HG03575 (cell line): ENCODE results near the gene GEMIN7.
"Not testable (repeated sequence)": the region's sequence is repeated elsewhere in the genome, so short reads cannot be mapped to it uniquely, and the experiment has no call there.

Source experiments
- ATAC-seq: cut with Tn5 transposase; IDR thresholded peaks from one replicate; pipeline ENCODE4 v1.9.1; 2021; ENCODE audit not compliant: unreplicated experiment, insufficient number of reproducible peaks, low FRiP score; ENCODE audit errors: extremely low read depth

The GEMIN7 gene

DNA sequence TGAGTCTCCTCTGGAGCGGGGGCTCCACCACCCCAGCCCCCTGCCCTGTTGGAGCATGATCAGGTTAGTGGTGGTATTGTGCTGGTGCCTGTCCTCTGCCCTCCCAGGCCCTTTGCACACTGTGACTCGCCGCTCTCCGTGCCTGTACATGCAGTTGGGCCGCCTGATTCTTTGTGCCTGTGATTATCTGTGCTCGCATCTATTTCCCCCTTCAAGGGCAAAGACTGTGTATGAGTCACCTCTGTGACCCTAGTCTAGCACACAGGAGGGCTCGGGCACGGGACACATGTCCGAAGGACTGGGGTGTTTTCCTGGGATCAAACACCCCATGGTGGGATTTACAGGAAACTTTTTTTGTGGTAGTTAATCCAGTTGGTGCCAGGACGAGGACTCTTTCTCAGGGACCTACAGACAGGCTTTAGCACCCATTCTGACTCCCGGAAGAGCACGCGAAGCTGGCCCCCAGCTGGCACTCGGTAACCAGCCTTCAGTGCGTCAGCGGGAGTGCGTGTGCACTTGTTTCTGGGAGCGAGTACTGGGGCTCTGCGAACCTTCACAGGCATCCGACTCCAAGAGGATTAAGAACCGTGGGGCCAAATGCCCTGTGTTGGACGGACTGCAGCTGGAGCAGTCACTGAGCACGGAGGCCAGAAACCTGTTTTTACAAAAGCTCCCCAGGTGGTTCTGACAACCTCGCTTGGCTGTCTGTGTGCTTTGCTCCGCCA, 20.6 kb downstream of the GEMIN7 start:
- ATAC-seq = no peak

DNA sequence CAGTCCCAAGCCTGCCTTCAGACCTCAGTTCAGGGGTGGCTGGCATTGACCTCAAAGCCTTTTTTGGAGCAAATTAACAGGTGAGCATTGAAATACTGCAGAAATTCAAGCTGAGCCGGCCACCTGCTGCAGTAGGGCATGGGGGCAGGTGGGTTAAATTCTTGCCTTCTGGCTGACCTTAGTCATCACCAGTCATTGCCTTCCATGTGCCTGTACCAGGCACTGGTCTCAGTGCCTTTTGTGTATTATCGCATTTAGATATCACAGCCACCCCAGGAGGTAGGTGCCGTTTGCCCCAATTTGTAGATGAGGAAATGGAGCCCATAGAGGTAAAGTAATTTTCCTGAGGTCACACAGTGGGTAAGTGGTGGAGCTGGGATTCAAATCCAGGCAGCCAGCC, 21.1 kb downstream of the GEMIN7 start:
- no peak for ATAC-seq

DNA sequence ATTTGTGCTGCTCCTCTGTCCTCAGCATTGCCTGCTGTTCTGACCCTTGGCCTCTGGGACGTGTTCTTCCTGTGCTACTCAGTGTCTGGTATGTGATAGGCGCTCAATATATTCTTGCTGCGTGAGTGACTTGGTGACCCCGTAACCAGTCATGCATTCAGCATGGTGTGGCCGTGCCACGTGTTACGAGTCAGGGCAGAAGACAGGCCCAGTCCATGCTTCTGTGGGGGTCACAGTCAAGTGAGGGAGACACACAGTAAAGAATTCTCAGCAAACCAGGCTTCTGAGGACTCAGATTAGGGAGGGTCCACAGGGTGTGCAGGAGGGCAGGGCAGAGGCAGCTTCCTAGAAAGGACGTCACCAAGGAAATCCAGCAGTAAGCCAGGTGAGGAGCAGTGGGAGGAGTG, 21.8 kb downstream of the GEMIN7 start:
- ATAC-seq = no peak

DNA sequence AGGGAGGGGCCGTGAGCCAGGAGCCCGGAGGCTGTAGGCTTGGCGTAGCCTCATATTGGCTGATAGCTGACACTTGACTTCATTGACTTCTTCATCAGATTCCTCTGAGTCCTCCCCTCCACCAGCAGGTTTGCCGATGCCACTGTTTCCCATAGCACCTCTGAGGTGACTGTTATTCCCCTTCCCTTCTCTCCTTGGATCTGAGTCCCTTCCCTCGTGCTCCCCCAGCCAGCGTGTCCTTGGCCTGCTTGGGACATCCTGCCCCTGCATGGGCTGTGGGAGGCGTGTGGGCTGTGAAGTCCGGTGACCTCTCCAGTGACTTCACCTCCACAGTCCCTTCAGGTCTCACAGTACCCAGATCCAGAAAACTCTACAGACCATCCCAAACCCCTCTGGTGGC, 22.7 kb downstream of the GEMIN7 start:
- ATAC-seq = no peak

DNA sequence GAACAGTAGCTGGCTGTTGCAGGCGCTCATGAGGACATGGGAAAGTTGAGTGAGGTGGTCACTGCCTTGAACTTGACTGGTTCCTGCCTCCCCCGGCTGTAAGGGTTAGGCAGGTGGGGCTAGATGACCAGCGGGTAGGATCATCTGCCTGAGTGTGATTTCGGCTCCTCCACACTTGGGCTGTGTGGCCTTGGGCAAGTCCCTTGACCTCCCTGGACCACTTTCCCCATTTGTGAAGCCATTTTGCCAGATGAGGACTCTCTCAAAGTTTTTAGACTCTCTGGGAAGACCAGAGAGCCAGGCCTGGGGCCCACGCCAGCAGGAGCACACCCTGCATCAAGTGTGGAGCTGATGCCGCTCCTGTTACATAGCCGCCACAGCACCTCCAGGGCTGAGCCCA, 23.4 kb downstream of the GEMIN7 start:
- no peak for ATAC-seq

DNA sequence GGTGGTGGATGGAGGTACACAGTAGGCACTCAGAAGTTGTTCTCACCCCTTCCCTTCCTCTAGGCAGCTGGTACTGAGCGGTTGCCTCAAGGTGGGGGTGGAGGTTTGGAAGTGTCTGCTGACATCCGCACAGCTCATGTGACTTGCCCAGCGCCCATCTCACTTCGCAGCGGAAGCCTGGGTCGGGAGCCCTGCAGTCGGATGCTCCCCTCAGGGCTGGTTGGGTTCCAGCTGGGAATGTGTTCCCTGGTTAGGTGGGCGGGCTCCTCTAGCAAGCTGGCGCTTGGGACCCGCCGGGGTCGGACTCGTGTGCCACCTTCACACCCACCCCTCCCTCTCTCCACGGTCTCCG, 24.1 kb downstream of the GEMIN7 start:
- ATAC-seq = no peak

DNA sequence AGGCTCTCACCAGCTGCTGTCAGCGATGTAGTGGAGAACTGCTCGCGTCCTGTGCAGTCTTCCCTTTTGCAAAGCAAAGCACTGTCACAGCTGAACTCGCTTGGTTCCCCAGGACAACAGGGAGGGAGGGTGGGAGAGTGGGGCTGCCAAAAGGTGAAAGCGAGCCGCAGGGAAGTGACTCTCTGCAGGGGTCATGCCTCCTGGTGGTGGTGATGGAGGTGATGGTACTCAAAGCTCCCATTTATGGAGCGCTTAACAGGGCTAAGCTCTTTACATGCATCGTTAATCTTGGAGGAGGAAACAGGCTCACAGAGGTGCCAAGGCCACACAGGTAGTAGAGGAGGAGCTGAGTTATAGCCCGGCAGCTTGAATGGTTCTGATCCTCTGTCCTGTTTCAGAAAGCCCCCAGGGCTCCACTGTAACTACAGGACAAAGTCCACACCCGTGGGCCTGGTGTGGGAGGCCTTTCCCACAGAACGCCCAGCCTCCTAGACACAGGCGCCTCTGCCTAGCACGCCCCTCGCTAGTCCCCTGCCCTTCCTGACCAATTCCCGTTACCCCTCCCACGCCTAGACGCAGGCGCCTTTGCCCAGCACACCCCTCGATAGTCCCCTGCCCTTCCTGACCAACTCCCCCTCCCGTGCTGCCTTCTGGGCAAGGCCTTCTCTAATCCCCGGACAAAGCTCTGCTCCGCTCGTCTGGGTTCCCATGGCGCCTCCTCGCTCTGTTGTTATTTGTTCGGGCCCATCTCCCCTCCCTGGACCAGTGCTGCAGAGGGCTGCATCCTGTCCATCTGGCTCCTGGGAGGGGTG, 24.7 kb downstream of the GEMIN7 start:
- no peak for ATAC-seq

DNA sequence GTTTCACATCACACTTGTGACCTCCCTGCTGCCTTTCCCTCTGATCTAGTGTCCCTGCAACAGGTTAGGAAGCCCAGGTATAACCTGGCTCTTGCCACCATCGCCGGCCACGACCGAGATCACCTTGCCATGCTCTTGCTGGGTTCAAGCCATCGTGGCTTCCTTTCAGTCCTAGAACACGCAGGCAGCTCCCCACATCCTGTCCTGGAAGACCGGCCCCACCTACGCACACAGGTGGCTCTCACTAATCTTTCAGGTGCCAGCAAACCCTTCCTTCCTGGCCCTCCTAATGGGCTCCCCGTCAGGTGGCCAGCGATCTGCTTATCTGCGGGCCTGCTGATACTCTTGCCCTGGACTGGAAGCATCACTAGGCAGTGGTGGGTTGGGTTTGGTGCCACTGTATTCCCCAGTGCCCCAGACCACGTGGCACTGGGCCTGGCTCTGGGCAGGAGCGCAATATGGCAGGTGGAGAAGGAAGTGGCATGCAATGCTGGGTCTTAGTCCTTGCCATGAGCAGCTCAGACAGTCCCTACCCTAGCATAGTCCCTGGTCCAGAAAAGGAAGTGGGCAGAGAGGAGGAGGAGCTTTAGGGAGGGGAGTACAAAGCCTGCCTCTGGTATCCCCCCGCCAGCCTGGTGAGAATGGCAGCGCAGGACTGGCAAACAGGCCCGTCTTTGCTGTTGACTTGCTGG, 25.7 kb downstream of the GEMIN7 start:
- ATAC-seq = no peak

DNA sequence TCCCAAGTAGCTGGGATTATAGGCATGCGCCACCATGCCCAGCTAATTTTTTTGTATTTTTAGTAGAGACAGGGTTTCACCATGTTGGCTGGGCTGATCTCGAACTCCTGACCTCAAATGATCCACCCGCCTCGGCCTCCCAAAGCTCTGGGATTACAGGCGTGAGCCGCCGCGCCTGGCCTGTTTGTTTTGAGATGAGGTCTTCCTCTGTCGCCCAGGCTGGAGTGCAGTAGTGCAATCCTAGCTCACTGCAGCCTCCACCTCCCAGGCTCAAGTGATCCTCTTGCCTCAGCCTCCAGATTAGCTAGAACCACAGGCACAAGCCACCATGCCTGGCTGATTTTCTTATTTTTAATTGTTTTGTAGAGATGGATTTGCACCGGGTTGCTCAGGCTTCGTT, 27.3 kb downstream of the GEMIN7 start:
- ATAC-seq = not testable (repeated sequence)

DNA sequence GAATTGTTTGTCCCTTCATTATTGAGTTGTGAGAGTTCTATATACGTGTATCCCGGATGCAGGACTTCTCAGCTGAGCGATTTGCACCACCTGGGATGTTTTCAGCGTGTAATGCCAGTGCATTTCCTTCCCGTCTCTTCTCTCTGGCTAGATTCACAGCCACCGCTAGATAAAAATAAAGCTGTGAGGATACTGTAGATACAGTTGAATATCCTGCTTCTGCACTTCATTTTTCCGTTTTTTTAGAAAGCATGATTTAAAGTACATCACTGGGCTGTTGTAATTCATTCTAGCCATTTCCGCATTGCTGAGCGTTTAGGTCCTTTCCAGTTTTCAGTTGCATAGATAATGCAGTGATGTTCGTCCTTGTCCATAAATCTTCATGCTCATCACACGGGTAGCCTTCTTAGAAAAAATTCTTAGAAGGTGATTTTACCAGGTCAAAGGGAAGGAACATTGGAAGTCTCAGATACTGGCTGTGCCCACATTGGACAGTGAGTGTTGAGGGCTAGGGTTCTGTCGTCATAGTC, 28.6 kb downstream of the GEMIN7 start:
- ATAC-seq = no peak

DNA sequence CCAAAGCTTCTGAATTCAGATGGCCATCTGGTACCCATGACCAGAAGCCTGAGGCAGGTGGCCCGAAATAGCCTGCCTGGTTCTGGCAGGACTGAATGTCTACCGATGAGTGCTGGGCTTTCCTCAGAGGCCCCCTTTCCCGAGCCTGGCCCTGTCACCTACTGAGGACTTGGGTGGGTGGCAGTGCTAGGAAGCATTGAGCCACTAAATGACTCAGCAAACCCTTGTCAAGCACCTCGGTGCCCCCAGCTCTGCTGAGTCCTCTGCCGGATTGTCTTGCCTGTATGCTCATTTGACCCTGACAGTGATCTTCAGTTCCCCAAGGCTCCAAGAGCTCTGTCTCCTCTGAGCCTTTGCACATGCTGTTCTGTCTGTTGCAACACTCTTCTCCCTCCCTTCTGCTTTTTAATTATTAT, 31.8 kb downstream of the GEMIN7 start:
- ATAC-seq = no peak

DNA sequence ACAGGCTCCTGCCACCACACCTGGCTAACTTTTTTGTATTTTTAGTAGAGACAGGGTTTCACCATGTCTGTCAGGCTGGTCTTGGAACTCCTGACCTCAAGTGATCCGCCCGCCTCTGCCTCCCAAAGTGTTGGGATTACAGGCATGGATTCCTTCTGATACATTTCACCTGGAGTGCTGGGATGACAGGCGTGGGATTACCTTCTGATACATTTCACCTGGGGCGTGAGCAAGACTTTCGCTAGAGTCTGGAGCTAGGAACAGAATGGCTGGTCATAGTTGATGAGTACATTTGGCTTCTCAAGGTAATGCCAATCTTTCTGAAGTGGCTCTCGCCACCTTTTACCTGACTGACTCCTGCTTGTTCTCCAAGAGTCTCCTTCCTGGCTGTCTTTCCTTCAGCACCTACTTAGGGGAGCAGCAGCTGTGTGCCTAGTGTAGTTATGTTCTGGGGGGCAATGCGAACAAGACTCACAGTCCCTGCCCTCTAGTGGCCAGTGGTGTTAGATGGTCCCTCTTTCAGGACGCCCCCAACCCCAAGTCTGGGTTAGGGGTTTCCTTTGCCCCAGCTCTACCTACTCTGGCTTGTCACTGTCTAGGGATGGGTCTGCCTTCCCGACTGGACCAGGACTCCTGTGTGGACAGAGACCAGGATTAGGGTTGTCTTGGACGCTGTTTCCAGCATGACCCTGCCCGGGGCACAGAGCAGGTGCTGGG, 33.2 kb downstream of the GEMIN7 start:
- ATAC-seq = no peak

DNA sequence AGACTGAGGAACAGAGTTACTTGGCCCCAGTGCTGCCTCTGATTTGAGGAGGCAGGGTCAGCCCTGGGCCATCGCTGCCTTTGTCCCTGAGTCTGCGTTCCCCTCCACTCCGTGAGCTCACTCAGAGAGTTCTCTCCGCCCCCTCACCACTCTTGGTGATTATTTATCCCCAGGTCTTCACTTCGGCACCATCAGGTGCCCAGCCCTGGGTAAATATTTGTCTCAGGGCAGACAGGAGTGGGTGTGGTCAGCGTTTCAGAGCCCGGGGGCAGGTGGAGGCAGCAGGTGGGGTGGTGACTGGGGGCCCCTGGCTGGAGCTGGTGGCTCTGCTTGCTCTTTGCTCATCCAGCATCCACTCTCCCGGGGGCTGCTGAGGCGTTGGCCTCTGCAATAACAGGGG, 34.6 kb downstream of the GEMIN7 start:
- no peak for ATAC-seq

DNA sequence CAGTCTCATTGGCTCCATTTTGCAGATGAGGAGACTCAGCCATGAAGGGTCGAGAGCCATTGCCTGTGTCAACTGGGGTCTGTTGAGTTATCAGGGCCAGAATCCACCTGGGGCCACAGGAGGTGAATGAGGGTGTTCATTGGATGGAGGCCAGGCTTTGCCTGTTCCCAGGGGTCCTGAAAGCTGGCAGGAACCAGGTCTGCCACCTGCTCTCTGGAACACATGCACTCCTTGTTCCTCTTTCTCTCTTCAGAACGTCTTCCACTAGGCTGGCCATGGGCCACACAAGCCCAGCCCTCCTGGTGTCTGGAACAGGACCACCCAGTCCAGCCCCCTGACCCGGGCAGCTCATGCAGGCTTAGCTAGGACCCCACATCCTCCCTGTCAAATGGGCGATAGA, 35.1 kb downstream of the GEMIN7 start:
- ATAC-seq = no peak

DNA sequence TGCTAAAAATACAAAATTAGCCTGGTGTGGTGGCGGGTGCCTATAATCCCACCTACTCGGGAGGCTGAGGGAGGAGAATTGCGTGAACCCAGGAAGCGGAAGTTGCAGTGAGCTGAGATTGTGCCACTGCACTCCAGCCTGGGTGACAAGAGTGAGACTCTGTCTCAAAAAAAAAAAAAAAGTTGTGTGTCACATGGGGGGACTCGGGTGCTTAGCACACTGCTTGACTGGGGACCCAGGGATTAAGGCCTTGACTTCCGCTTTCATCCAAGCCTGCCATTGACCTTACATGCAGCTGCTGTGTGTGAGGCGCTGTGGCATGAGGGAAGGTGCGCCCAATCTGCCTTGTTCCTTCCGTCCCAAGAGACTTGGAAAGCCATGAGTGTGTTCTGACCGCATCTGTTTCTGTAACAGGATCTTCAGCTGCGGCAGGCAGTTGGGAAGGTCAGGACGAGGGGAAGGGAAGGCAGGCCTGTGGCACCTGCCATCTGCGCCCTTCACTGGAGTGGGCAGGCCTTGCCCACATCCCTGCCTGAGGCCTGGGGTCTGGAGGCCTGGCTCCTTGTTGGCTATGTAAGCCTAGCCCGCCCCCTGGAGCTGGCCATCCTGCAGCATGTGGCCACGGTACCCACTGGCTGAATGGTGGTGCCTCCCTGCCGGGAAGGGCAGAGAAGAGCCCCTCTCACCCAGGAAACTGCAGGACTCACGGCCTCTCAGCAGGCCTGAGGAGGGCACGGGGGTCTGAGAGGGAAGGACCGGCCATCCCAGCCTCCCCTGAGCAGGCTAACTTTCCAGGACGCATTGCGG, 37.0 kb downstream of the GEMIN7 start:
- no peak for ATAC-seq

DNA sequence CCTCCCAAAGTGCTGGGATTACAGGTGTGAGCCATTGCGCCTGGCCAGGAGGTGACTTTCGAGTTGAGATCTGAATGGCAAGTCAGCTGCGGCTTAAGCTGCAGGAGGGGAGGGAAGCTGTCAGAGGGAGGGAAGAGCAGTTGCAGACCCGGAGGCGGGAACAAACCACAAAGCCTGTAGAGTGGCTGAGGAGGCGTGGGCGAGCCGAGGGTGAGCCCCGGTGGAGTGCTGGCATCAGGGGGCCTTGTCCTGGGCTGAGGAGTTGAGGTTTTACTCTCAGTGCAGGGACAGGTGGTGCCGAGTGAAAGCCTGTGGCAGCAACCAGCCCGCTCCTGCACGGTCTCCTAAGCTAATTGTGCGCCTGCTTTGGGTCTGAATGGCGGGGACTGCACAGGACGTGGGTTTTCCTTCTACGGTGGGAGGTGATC, 38.1 kb downstream of the GEMIN7 start:
- no peak for ATAC-seq

DNA sequence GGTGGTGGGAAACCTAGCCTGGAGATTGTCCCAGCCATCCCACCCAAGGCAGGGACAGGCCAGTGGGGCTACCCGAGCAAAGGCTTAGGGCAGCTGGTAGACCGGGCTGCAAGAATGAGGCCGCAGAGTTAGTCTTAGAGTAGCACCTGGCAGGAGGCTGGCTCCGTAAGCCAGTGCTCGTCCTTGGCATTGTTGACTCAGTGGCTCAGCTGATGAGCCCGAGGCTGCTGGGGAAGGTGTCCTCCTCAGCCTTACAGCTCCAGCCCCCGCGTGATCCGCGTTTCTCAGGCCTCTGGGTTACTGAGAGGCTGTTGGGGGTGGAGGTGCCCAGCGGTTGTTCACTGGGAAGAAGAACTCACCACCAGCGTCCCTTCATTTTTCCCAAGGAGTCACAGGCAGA, 38.6 kb downstream of the GEMIN7 start:
- no peak for ATAC-seq

DNA sequence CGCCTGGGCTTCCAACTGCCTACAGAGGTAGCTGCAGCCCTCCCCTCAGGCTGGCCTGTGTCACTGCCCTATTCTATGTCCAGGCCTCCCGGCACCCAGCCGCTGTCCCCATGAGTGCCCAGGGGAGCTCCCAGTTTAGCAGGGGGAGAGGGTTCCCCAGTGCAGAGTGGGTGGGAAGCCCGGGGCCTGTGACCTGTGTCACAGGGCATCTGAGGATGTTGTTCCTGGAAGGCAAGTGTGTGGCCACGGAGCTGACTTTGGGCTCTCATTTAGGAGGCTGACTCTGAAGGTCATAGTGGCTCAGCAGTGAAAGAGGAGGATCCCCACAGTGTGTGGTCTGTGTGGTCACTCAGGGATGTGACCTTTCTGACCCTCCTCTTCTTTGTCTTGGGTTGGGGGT, 39.0 kb downstream of the GEMIN7 start:
- no peak for ATAC-seq
